ENCODE results near the gene RASGRF2.

DNA sequence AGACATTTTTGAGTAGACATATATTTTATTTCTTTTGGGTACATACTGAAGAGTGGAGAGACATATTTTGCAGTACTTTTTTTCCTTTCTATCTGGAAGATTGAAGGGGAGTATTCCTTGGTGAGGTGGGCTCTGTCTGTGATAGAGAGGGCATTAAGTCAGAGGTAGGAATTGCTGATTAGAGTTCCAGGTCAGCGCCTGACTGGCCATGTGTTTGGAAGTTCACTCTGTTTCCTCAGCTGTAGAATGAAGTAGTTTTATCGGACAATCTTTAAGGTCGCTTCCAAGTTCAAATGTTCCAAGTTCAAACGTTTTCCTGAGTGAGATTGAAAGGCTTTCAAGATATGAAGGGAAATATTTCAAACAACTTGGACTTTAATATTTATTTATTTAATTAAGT is 45.5 kb downstream of the RASGRF2 start:
- TF ChIP-seq, protein P1, sequence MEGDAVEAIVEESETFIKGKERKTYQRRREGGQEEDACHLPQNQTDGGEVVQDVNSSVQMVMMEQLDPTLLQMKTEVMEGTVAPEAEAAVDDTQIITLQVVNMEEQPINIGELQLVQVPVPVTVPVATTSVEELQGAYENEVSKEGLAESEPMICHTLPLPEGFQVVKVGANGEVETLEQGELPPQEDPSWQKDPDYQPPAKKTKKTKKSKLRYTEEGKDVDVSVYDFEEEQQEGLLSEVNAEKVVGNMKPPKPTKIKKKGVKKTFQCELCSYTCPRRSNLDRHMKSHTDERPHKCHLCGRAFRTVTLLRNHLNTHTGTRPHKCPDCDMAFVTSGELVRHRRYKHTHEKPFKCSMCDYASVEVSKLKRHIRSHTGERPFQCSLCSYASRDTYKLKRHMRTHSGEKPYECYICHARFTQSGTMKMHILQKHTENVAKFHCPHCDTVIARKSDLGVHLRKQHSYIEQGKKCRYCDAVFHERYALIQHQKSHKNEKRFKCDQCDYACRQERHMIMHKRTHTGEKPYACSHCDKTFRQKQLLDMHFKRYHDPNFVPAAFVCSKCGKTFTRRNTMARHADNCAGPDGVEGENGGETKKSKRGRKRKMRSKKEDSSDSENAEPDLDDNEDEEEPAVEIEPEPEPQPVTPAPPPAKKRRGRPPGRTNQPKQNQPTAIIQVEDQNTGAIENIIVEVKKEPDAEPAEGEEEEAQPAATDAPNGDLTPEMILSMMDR (IDR thresholded peaks at IDR 0.05 in 8 of 11, conservative IDR thresholded peaks at IDR 0.05 in 3 of 11) = no peak
- no peak for TF ChIP-seq POLR2A (IDR thresholded peaks at IDR 0.05)

Measured in spleen (tissue), 7 donors.